Parathyroid adenoma (tissue), 2 donors: ENCODE data around the gene KRTAP4-5.
"Not testable (repeated sequence)": the region's sequence is repeated elsewhere in the genome, so short reads cannot be mapped to it uniquely, and the experiment has no call there.

ENCODE experiments used
- H2AFZ ChIP-seq: fragments of 300-600 bp; sonication (generic); one replicate; pipeline ENCODE4 v1.7.0; 2017; ENCODE audit warnings: antibody characterized with exemption, mild to moderate bottlenecking
- H3K27ac ChIP-seq: fragments of 300-600 bp; sonication (generic); one replicate; pipeline ENCODE4 v1.7.0; 2017
- H3K27me3 ChIP-seq: fragments of 300-600 bp; sonication (generic); one replicate; pipeline ENCODE4 v1.7.0; 2017; ENCODE audit warnings: low read length; ENCODE audit not compliant: control insufficient read depth, insufficient read depth
- H3K36me3 ChIP-seq: fragments of 300-600 bp; sonication (generic); one replicate; pipeline ENCODE4 v1.7.0; 2017; ENCODE audit warnings: low read length; ENCODE audit not compliant: control insufficient read depth, insufficient read depth
- H3K4me1 ChIP-seq: fragments of 300-600 bp; sonication (generic); one replicate; pipeline ENCODE4 v1.7.0; 2017; ENCODE audit warnings: control low read depth
- H3K4me2 ChIP-seq: fragments of 300-600 bp; sonication (generic); one replicate; pipeline ENCODE4 v1.7.0; 2017; ENCODE audit warnings: low read length
- H3K4me3 ChIP-seq: fragments of 300-600 bp; sonication (generic); one replicate; pipeline ENCODE4 v1.7.0; 2017; ENCODE audit warnings: low read depth, low read length
- H3K79me2 ChIP-seq: fragments of 300-600 bp; sonication (generic); one replicate; pipeline ENCODE4 v1.7.0; 2017; ENCODE audit warnings: control low read depth
- H3K9ac ChIP-seq: fragments of 300-600 bp; sonication (generic); one replicate; pipeline ENCODE4 v1.7.0; 2017; ENCODE audit warnings: mild to moderate bottlenecking
- H3K9me3 ChIP-seq: fragments of 300-600 bp; sonication (generic); one replicate; pipeline ENCODE4 v1.7.0; 2017; ENCODE audit warnings: low read length; ENCODE audit not compliant: control insufficient read depth
- TF ChIP-seq, protein P1 (sequence below): fragments of 300-600 bp; sonication (generic); IDR thresholded peaks from one replicate; pipeline ENCODE4 v1.7.0; 2017; ENCODE audit warnings: antibody characterized with exemption, mild to moderate bottlenecking
- donor health status: primary hyperparathyroidism.

Gene KRTAP4-5

DNA sequence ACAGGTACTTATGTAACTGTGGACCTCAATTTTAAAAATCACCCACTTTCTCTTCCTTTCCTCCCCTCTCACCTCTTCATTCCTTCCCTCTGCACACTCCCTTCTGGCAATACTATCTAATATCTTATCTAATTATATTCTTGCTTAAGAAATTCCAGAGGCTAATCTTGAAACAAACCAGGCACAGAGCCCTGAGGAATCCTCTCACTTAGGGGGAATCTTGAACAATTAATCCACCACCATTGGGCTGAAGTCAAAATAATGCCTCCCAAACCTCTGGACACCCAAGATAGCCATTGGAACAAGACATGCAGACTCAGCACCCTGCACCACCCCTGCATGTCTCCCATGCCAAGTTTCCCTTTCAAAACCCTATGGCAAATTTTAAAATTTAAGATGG lies 8.3 kb downstream of the KRTAP4-5 start:
- H3K27ac ChIP-seq: no peak overlapping the region
- no peak overlapping the region for H3K4me2 ChIP-seq
- TF ChIP-seq, protein P1, sequence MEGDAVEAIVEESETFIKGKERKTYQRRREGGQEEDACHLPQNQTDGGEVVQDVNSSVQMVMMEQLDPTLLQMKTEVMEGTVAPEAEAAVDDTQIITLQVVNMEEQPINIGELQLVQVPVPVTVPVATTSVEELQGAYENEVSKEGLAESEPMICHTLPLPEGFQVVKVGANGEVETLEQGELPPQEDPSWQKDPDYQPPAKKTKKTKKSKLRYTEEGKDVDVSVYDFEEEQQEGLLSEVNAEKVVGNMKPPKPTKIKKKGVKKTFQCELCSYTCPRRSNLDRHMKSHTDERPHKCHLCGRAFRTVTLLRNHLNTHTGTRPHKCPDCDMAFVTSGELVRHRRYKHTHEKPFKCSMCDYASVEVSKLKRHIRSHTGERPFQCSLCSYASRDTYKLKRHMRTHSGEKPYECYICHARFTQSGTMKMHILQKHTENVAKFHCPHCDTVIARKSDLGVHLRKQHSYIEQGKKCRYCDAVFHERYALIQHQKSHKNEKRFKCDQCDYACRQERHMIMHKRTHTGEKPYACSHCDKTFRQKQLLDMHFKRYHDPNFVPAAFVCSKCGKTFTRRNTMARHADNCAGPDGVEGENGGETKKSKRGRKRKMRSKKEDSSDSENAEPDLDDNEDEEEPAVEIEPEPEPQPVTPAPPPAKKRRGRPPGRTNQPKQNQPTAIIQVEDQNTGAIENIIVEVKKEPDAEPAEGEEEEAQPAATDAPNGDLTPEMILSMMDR: no peak
- H3K4me1 ChIP-seq: no peaks in the 10 kb centered on the region
- H2AFZ ChIP-seq: no peak overlapping the region
- no peaks in the 10 kb centered on the region for H3K27me3 ChIP-seq
- no peak overlapping the region for H3K9ac ChIP-seq
- no peak overlapping the region for H3K4me3 ChIP-seq
- H3K36me3 ChIP-seq: no peaks in the 10 kb centered on the region
- no peaks in the 10 kb centered on the region for H3K9me3 ChIP-seq
- H3K79me2 ChIP-seq: no peaks in the 10 kb centered on the region

DNA sequence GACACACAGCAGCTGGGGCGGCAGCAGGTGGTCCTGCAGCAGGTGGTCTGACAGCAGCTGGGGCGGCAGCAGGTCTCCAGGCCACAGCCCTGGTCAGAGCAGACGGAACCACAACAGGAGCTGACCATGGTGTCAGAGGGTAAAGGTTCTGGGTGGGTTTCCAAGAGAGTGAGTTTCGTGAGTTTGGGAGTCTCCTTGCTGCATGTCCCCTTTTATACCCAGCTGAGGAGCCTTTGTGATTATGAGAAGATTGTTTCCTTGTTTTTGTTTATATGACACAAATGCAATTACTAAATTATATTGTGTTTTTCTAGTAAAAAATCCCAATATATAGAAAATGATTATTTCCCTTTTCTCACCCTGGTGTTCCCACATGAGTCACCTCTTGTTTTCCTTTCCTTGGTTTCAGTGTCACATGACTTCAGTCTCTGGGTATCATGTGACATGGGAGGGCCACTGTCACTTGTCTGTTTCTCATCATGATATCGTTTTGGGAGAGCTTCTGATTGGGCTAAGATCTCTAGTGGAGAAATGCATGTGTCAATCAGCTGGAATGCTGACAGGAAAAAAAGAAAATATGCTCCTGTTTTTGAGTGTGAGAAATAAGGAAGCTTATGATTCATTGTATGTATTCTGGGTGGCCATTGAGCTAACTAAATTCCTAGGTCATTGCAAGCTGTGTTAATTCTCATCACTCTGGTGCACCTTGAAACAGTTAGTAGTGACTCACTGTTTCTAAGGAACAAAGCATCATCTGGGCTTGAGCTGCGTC lies 9.1 kb downstream of the KRTAP4-5 start, which contains the start of gene KRTAP4-6:
Gene KRTAP4-6, minus strand, starts transcription at position 185 of the 772 bp plus-strand sequence. Its CDS starts 57 bp downstream, at position 128.
- Histone ChIP-seq H3K27me3 (no peaks in the 10 kb centered on the region), H2AFZ (no peak within 1 kb of the TSS), H3K9me3 (no peaks in the 10 kb centered on the region), H3K4me2 (no peak within 1 kb of the TSS), H3K27ac (no peak within 1 kb of the TSS), H3K79me2 (no peaks in the 10 kb centered on the region), H3K9ac (no peak within 1 kb of the TSS), H3K4me3 (no peak within 1 kb of the TSS), H3K4me1 (no peaks in the 10 kb centered on the region), H3K36me3 (no peaks in the 10 kb centered on the region)
- TF ChIP-seq, protein P1: no peak

DNA sequence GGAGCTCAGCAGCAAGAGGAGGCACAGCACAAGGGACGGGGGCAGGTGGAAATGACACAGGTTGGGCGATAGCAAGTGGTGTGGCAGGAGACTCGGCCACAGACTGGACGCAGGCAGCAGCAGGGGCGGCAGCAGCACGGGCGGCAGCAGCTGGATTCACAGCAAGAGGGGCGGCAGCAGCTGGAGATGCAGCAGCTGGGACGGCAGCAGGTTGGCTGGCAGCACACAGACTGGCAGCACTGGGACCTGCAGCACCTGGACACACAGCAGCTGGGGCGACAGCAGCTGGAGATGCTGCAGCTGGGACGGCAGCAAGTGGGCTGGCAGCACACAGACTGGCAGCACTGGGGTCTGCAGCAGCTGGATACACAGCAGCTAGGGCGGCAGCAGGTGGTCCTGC lies 9.8 kb downstream of the KRTAP4-5 start:
- H3K27me3 ChIP-seq, H3K36me3 ChIP-seq, H2AFZ ChIP-seq, H3K4me3 ChIP-seq, H3K9ac ChIP-seq, H3K4me1 ChIP-seq, H3K4me2 ChIP-seq, H3K9me3 ChIP-seq, H3K79me2 ChIP-seq, H3K27ac ChIP-seq: not testable (repeated sequence)

DNA sequence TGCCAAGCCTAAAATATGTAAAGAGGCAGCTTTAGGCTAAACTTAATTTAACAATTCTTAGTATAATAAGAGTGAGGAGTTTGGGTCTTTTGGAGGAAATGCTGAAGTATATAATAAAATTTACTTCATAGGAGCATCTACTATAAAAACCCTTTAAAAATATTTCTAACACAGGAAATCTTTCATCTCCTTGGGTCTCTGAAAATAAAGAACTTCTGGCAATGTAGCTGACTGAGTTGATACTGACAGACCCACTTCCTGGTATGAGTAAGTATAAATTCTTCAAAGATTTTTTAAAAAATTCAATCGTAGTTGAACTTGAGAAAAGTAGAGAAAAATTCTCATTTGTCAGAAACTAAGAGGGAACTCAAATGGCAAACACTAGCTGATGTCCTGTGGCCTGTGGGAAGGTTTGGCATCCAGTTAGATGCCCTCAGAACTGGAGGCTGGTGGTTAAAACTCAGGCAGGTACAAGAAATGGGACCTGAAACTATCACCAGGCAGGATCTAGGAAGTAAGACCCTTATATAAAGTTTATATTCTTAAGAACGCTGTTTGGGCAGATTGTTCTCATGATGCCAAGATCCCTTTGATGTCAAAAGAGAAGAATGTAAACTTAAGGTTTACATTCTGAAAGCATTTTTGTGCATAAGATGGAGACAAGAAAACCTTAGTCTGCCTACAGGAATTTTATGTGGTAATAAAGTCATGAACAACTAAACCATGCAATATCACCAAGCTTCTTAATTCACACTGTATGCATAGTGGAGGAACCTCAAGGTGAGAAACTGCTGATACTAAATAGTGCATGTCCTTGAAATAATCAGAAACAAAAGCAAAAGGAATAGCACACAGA lies 15.5 kb downstream of the KRTAP4-5 start:
- no peaks in the 10 kb centered on the region for H3K9me3 ChIP-seq
- no peaks in the 10 kb centered on the region for H3K4me1 ChIP-seq
- no peak overlapping the region for H3K4me3 ChIP-seq
- no peak overlapping the region for H3K9ac ChIP-seq
- H3K4me2 ChIP-seq: no peak overlapping the region
- TF ChIP-seq, protein P1: no peak
- H3K36me3 ChIP-seq: no peaks in the 10 kb centered on the region
- no peaks in the 10 kb centered on the region for H3K27me3 ChIP-seq
- no peaks in the 10 kb centered on the region for H3K79me2 ChIP-seq
- no peak overlapping the region for H2AFZ ChIP-seq
- no peak overlapping the region for H3K27ac ChIP-seq

DNA sequence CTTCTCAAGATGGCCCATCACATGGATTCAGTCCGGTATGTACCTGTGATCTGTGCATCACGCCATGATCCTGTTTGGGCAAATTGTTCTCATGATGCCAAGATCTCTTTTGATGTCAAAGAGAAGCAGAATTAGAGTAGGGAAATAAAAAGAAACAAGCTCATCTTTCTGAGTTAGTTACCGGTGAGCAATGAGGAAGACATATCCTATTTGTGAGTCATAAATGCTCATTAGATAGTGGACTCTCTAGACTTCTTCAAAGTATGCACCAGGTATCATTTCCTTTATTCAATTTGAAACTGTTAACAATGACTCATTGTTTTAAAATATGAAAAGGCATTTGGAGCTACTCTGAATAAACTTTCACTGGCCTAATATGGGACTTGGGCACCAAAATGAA lies 17.6 kb downstream of the KRTAP4-5 start:
- no peaks in the 10 kb centered on the region for H3K79me2 ChIP-seq
- no peaks in the 10 kb centered on the region for H3K9me3 ChIP-seq
- H3K9ac ChIP-seq: no peak overlapping the region
- no peaks in the 10 kb centered on the region for H3K4me1 ChIP-seq
- no peak overlapping the region for H3K4me3 ChIP-seq
- H3K27me3 ChIP-seq: no peaks in the 10 kb centered on the region
- TF ChIP-seq, protein P1: no peak
- no peaks in the 10 kb centered on the region for H3K36me3 ChIP-seq
- H2AFZ ChIP-seq: no peak overlapping the region
- H3K27ac ChIP-seq: no peak overlapping the region
- H3K4me2 ChIP-seq: no peak overlapping the region
